Smooth muscle cell (in vitro differentiated cells): Measurements from ENCODE around the gene CHRDL2. TPM values are rescaled to one million over a fixed set of nuclear protein-coding genes. Genes with fewer than 3 reads are reported as not detected.
A peak's percentile ranks its signal among the peaks of the same experiment; 100 is the strongest.

Source experiments
- DNase-seq: peaks from one replicate; lab custom pipeline; 2025; ENCODE audit not compliant: unreplicated experiment; lab: John Stamatoyannopoulos, UW
- H2AFZ ChIP-seq: fragments of 200-600 bp; sonication (generic); 2 replicates; pipeline ENCODE4 v1.6.0; 2016; ENCODE audit warnings: antibody characterized with exemption, low read depth, mild to moderate bottlenecking
- H3F3A ChIP-seq: fragments of 200-600 bp; sonication (generic); 2 replicates; pipeline ENCODE4 v1.6.0; 2017; ENCODE audit warnings: antibody characterized with exemption, low read depth
- H3K27ac ChIP-seq: fragments of 200-600 bp; sonication (generic); 2 replicates; pipeline ENCODE4 v1.5.1; 2016; ENCODE audit warnings: low read depth, mild to moderate bottlenecking
- H3K27me3 ChIP-seq: fragments of 200-600 bp; sonication (generic); 2 replicates; pipeline ENCODE4 v1.6.1; 2016; ENCODE audit warnings: low read depth, mild to moderate bottlenecking
- H3K36me3 ChIP-seq: fragments of 200-600 bp; sonication (generic); 2 replicates; pipeline ENCODE4 v1.5.1; 2016; ENCODE audit warnings: low read depth
- H3K4me1 ChIP-seq: fragments of 200-600 bp; sonication (generic); 2 replicates; pipeline ENCODE4 v1.5.1; 2016; ENCODE audit warnings: low read depth
- H3K4me2 ChIP-seq: fragments of 200-600 bp; sonication (generic); 2 replicates; pipeline ENCODE4 v1.6.0; 2016; ENCODE audit warnings: mild to moderate bottlenecking
- H3K4me3 ChIP-seq: fragments of 200-600 bp; sonication (generic); 2 replicates; pipeline ENCODE4 v1.5.1; 2016; ENCODE audit warnings: mild to moderate bottlenecking
- H3K79me2 ChIP-seq: fragments of 200-600 bp; sonication (generic); 2 replicates; pipeline ENCODE4 v1.6.0; 2016; ENCODE audit warnings: low read depth, mild to moderate bottlenecking
- H3K9ac ChIP-seq: fragments of 200-600 bp; sonication (generic); 2 replicates; pipeline ENCODE4 v1.6.0; 2016; ENCODE audit warnings: low read depth
- H3K9me3 ChIP-seq: fragments of 200-600 bp; sonication (generic); replicated peaks from 2 replicates; pipeline ENCODE4 v1.5.1; 2016; ENCODE audit warnings: low read depth
- H4K20me1 ChIP-seq: fragments of 200-600 bp; sonication (generic); 2 replicates; pipeline ENCODE4 v1.6.0; 2016; ENCODE audit warnings: low read depth
- CTCF ChIP-seq: fragments of 200-600 bp; sonication (generic); IDR thresholded peaks from 2 replicates; pipeline ENCODE4 v1.5.1; 2017; ENCODE audit warnings: borderline replicate concordance, mild to moderate bottlenecking, antibody characterized with exemption; ENCODE audit not compliant: insufficient read depth, poor library complexity, severe bottlenecking
- WGBS: methylation state at CpG from one replicate; pipeline ENCODE4 v1.1.7; 2016; ENCODE audit warnings: low lambda C conversion rate; 5-methylcytosine and 5-hydroxymethylcytosine counted together
- polyA plus RNA-seq: library from polyadenylated mRNA; unstranded; fragments of >200 nt; fragmentation: Nextera tagmentation; extraction: Ambion mirVana; gene quantifications from 2 replicates; pipeline ENCODE4 v1.2.1, GENCODE V29; 2016
- total RNA-seq: library from RNA; depleted of rRNA; stranded (reverse); fragments of >200 nt; gene quantifications from 2 replicates; pipeline ENCODE4 v1.2.3, GENCODE V29; 2014

Gene CHRDL2
- total RNA-seq (7.3 and 13.8 TPM in 2 replicates), polyA plus RNA-seq (71.4 and 98.6 TPM in 2 replicates)

GRCh38 chr11:74731301-74732094 is at the start of gene CHRDL2:
TSS of gene CHRDL2 (minus strand) at chr11:74731426. CDS start at chr11:74730888, 538 bp downstream.
- Histone ChIP-seq H4K20me1 (no peaks in the 10 kb centered on the region), H2AFZ (peak within 1 kb of the TSS; percentile 39), H3K36me3 (no peaks in the 10 kb centered on the region), H3K4me1 (peaks cover 6% of the 10 kb centered on the region), H3K27ac (no peak within 1 kb of the TSS), H3K27me3 (peaks cover 70% of the 10 kb centered on the region), H3K4me3 (peak within 1 kb of the TSS; percentile 51), H3K79me2 (no peaks in the 10 kb centered on the region), H3K9ac (no peak within 1 kb of the TSS), H3F3A (no peaks in the 10 kb centered on the region), H3K4me2 (peak within 1 kb of the TSS; percentile 90), H3K9me3 (no peaks in the 10 kb centered on the region)
- DNase-seq = no peak
- no peak for TF ChIP-seq CTCF
- WGBS = 38% methylated on average over 23 of the region's 69 CpGs

- Histone ChIP-seq H3K4me1 (no peaks in the 10 kb centered on the region), H3K4me3 (no peak overlapping the region), H3K36me3 (no peaks in the 10 kb centered on the region), H3K79me2 (peaks cover 72% of the 10 kb centered on the region), H4K20me1 (peaks cover 97% of the 10 kb centered on the region), H3K27ac (no peak overlapping the region), H3F3A (no peaks in the 10 kb centered on the region), H3K4me2 (peak overlapping the region; percentile 29), H2AFZ (no peak overlapping the region), H3K9me3 (no peaks in the 10 kb centered on the region), H3K27me3 (no peaks in the 10 kb centered on the region), H3K9ac (no peak overlapping the region)
- WGBS = 71% methylated on average over 4 of the region's 4 CpGs
- no peak for DNase-seq
- no peak for TF ChIP-seq CTCF
Observed at GRCh38 chr11:74780248-74781005, 49.2 kb upstream of the CHRDL2 start.

GRCh38 chr11:74778581-74778980 is 47.4 kb upstream of the CHRDL2 start:
- Histone ChIP-seq H3K27me3 (no peaks in the 10 kb centered on the region), H3K9me3 (no peaks in the 10 kb centered on the region), H3K4me2 (no peak overlapping the region), H3K4me3 (no peak overlapping the region), H2AFZ (no peak overlapping the region), H3K36me3 (no peaks in the 10 kb centered on the region), H4K20me1 (peaks cover 99% of the 10 kb centered on the region), H3K79me2 (peaks cover 68% of the 10 kb centered on the region), H3K27ac (no peak overlapping the region), H3F3A (no peaks in the 10 kb centered on the region), H3K4me1 (no peaks in the 10 kb centered on the region), H3K9ac (no peak overlapping the region)
- DNase-seq = no peak
- no peak for TF ChIP-seq CTCF
- 98% methylated on average over 6 of the region's 6 CpGs for WGBS
